Glomerular endothelial cell (primary cell): ENCODE measurements around the gene MYO3B. TPM values are rescaled to one million over a fixed set of nuclear protein-coding genes. Genes with fewer than 3 reads are reported as not detected.

Experiments used
- DNase-seq: peaks from one replicate; pipeline ENCODE4 v3.0.0-alpha.2; 2011; ENCODE audit warnings: low read depth, low spot score; ENCODE audit errors: extremely low read depth
- total RNA-seq: library from RNA; depleted of rRNA; stranded (reverse); fragments of >200 nt; gene quantifications from 2 replicates; pipeline ENCODE4 v1.2.3, GENCODE V29; 2015

The MYO3B gene
- total RNA-seq, result not detected in 2 replicates

- no peak for DNase-seq
These were observed at the start of gene MYO3B for GRCh38 chr2:170177950-170178781. Gene MYO3B, plus strand, starts transcription at chr2:170178147. Its CDS starts 141 bp downstream, at chr2:170178288.

DNA sequence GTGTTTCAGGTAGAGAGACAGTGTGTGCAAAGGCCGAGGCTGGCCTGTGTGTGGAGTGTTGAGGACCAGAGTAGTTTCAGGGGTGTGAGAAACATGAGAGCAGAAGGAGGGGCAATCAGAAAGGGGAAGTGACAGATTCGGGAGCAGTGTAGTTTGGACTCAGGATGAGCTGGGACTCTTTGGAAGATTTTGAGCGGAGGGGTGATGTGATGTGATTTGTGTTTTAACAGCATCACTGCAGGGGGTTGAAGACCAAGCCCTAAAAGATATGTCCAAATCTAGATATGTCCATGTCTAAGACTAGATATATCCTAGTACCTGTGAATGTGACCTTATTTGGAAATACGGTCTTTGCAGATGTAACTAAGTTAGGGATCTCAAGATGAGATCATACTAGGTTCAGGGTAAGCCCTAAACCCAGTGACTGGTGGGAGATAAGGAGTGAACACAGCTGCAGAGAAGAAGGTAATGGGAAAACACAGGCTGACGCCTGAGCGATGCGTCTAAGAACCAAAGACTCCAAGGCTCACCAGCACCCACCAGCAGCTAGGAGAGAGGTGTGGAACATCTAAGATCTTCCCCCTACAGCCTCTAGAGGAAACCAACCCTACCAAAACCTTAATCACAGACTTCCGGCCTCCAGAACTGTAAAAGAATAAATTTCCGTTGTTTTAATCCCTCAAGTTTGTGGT, 38.5 kb upstream of the MYO3B start:
- no peak for DNase-seq

DNA sequence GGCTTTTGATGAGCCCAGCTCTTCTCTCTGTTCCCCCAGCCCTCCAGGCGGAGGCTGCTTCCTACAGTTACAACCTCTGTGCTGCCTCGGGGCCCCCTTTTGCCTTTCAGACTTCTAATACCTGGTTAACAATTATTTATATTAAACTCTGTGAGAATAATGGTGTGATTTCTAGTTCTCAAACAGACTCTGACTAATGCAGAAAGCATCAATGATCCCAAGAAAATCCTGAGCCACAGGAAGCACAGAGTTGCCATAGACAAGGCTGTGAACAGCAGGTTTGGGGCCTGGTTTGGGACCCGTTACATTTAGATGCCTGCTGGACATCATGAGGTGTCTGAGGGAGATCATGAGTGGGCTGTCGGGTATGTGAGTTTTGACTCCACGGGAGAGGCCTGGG, 37.4 kb upstream of the MYO3B start:
- no peak for DNase-seq

DNA sequence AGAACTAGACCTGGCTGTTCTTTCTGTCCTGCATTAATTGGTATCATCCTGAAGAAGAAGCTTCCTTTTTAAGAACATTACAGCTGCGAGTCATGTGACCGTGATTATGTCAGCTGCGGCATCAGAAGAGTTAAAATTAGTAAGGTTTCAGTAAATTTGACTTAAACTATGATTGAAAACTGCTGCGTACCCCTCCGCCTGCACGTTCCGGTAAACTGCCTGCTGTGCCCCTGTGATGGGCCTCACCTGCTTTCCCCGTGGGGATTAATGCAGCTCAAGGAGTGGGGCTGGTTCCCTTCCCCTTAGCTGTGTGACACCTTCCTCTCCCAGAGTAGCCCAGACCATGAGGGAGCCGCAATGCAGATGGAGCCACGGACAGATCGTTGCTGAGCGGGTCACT, 36.1 kb upstream of the MYO3B start:
- DNase-seq, result no peak

- DNase-seq, result no peak
These were observed 35.4 kb upstream of the MYO3B start for GRCh38 chr2:170142502-170142901.

- DNase-seq, result no peak
These were observed 34.8 kb upstream of the MYO3B start for GRCh38 chr2:170143045-170143717.

GRCh38 chr2:170144761-170145160, 33.2 kb upstream of the MYO3B start:
- no peak for DNase-seq

DNA sequence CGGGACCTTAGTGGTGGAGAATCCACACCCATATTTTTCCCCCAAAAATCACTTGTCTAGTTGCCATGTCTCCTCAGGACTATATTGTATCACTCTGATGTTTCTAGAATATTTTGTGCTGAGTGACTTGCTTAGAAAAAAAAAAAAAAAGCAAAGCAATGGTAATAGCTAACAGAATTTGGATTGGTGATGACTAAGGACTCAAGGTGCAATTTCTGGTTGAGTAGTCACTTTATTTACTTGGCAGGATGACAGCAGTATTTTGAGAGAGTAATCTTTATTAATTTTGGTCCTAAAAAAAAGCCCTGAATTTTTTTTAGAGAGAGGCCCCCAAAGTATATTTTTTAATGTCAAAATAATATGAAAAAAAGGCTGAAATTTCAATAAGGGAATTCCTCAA, 32.8 kb upstream of the MYO3B start:
- DNase-seq, result no peak

- no peak for DNase-seq
These were observed 32.1 kb upstream of the MYO3B start for GRCh38 chr2:170145675-170146432.

DNA sequence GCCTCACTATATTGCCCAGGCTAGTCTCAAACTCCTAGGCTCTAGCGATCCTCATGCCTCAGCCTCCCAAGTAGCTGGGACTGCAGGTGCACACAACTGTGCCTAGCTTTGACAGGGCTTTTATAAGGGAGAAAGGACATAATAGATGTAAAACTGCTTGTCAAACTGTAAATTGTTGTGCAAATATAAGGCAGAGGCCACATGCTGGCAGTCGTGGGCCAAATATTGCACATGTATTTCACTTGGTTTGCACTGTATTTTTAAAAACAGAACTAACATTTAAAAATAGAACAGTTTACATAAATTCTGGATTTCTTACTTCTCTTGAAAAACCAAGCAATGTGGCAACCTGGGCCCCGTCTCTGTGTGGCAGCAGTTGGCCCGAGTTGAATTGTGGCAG, 31.2 kb upstream of the MYO3B start:
- DNase-seq, result no peak

- DNase-seq, result no peak
These were observed 30.4 kb upstream of the MYO3B start for GRCh38 chr2:170147576-170147975.

GRCh38 chr2:170148161-170148560, 29.8 kb upstream of the MYO3B start:
- DNase-seq, result no peak

GRCh38 chr2:170152421-170152820, 25.5 kb upstream of the MYO3B start:
- no peak for DNase-seq

- peak; percentile 68 for DNase-seq
These were observed 22.8 kb upstream of the MYO3B start for GRCh38 chr2:170155022-170155722.

DNA sequence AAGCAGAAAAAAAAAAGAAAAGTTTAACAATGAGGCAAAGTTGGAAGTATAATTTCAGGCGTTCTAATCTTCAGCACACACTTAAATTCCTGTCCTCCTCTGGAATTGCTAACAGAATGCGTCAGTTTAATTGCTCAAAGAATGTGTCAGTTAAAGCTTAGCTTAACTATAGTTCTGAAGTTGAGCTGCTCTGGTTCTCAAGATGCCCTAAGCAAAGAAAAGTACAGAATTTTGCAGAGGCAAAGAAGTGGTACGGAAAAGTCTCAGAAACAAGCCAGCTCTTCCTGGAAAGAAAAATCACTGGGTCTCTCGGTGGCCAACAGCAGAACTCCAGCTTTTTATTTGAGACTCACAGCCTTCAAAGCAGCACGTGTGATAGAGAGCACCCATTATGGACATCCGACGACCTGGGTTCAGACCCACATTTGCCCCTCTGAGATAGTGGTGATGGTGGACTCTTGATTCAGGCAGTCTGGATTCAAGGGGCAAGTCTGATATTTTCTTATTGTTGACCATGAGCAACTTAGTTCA, 22.2 kb upstream of the MYO3B start:
- DNase-seq, result no peak

DNA sequence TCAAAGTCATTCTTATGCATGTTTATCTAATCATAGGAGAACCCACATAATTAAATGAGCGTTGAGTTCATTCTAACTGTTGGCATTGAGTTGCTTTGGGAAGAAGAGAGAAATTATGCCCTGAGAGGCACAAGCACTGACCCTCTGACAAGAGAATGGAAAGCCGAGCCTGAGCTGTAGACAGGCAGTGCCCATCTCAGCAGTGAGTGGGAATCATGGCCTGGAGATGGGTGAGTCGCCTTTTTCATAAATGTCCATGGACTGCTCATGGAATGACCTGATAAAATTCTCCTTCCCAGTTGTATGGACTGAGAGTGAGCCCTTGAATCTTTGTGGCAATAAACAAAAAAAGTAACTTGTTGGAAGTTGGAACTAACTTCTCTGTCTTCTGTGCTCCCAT, 21.4 kb upstream of the MYO3B start:
- no peak for DNase-seq

DNA sequence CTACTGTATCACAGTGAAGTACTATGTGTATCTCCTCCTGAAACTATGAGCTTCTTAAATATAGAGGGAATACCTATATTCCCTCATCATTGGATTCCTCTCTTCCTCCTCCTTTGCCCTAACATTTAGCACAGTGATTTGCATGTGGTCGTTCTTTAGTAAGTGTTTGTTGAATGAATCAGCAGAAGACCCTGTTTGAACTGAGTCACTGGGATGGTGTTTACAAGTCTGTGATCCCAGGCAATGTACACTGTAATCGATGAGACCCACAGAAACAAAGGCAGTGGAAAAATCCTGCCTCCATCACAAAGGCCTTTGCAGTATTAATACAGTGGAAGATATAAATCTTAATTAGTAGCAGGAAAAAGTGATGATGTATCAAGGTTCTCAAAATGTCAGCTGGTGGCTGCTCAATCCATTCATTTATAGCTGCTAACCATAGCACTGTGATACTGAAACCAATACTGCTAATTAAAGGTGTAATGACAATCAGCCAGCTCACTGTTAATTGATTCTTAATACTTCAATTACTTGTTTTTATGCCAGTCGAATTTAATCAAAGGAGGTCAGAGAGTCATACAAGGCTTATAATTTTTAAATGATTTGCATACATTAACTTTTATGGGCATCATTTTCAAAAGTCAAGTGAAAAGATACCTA, 20.8 kb upstream of the MYO3B start:
- peak; percentile 16 for DNase-seq

DNA sequence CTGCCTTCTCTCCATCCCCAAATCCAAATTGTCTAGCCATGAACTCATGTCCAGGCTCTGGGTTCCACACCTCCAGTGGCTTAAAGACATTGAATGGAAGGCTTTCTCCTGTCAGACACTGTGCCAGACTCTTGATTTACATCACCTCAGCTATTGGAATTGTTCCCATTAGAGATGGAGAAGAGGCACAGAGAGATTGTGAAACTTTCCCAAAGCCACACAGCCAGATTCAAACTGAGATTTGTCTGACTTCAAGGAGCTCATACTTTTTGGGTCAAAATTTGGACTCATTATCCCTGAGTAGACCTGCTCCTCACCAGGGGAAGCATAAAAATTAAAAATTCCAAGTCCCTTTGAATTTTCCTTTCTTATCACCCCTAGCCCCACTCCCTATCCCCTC, 18.9 kb upstream of the MYO3B start:
- DNase-seq, result no peak

DNA sequence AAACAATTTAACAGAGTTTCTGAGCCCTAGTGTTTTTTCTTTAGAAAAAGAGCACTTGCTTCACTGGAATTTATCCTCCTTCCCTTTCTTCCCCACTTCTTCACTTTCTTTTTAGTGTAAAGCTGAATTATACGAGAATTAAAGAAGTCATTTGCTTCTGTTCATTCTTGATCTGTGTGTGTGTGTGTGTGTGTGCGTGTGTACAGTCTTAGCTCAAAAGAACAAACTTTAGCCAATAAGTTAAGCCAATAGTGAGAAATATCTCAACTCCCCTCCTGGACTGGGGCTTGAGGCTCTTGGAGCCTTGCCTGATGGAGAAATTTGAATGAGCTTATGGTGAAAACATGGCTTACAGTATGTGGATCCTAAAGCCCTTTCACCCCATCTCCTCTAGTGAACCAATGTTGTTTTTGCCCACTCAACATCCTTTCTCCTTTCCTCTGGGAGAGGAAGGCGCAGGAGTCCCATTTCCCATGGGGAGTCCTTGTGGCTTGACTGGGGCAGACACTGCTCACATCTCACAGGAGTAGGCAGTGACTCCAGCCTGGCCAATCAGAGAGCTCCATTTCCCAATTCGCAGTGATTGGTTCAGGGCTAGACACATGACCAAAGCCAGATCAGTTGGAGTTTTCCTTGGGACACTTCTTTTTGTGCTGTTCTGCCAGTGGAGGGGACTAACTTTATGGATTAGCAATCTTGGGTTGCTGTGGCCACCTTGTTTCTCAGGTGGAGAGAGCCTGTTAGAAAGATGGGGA, 16.3 kb upstream of the MYO3B start:
- DNase-seq, result no peak
